Stimulated activated CD8-positive, alpha-beta memory T cell treated with anti-CD3 and anti-CD28 coated beads, Interleukin-2, amount 100 ng/mL, for 48 hours (primary cell): ENCODE results near the gene MATK.

Experiments
- DNase-seq, 2 donors: peaks; one replicate each; pipeline ENCODE4 v3.0.0-alpha.2; 2020; ENCODE audit warnings: low read depth in 2 of 2

The MATK gene

DNA sequence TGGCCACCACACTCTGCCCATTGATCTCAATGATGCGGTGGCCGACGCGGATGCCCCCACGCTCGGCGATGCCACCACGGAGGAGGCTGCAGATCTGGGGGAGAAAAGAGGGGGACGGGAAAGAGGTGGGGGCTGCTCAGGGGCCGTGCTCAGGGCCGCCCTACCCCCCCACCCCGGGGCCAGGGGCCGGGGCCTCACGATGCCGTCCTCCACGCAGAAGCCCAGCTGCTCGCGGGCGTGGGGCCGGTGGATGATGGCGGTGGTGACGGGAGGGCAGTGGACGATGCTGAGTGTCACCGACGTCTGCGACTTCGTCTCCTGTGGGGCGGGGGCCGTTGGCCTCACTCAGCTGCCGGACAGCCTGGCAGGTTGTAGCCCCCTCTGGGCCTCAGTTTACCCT lies 34.9 kb downstream of the MATK start:
- DNase-seq, result no peak

DNA sequence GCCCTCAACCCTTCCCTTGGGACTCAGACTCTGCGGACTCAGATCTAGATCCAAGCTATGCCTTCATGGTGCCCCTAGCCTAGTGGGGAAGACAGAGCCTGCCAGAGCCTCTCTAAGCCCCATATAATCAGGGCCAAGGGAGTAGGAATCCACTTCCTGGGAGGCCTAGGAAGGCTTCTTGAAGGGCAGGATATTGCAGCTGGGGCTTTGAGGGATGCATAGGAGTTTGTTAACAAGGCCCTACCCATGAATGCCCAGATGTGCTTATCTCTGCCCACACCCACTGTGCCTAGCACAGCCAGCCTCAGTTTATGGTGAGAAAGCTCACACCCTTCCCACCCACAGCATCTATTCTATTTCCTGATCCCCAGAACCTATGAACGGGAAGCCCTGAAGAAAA lies 36.0 kb downstream of the MATK start:
- no peak for DNase-seq

DNA sequence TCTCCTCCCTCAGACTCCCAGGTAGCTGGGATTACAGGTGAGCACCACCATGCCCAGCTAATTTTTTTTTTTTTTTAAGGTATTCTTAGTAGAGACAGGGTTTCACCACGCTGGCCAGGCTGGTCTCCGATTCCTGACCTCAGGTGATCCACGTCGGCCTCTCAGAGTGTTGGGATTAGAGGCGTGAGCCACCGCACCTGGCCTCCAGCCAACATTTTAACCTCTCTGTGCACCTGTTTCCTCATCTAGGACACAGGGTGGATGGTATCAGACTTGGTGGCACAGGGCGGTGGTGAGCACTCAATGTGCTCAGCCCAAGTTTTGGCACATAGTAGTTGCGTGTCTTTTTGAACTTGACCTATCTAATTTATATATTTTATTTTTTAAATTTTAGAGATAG lies 37.2 kb downstream of the MATK start:
- DNase-seq, result no peak

DNA sequence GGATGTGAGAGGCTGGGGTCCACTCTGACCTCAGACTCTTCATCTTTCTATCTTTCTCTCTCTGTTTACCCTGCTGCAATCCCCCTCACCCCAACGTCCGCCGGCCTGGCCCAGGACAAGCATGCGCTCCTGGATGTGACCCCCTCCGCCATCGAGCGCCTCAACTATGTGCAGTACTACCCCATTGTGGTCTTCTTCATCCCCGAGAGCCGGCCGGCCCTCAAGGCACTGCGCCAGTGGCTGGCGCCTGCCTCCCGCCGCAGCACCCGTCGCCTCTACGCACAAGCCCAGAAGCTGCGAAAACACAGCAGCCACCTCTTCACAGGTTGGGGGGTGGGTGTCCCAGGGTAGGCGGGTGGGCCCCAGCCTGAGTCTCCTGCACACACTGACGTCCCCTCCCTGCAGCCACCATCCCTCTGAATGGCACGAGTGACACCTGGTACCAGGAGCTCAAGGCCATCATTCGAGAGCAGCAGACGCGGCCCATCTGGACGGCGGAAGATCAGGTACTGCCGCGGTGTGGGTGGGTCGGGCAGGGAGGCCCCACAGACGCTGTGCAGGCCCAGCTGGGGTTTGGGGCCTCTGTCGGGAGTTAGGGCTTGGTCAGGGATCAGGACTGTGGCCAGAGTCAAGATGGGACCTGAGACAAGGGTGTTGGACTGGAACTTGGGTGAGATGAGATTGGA lies 39.7 kb downstream of the MATK start:
- DNase-seq, result no peak

DNA sequence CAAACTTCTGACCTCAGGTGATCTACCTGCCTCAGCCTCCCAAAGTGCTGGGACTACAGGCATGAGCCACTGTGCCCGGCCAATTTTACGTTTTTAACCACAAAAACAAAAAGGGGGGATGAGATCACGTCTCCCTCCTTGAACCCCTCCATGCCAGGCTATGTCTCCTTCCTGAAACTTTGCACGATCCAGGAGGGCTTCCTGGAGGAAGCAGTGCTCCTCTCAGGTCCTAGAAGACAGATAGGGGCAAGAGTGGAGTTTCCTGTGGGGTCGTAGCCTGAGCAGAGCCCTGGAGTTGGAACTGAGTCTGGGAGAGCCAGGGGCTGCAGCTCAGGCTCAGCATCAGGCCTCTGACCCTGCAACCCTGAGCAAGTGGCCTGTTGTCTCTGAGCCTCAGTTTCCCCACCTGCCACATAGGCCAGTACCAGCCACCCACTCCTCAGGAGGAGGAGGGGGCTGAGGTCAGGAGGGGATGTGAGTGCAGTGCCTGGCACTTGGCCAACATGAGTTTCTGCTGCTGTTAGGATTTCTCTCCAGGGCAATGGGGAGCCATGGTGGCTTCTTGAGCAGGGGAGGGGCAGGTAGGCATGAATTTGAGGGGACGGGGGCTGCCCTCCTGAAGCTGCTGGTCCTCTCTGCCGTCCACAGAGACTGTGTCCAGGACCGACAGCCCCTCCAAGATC lies 40.7 kb downstream of the MATK start:
- DNase-seq, result no peak

DNA sequence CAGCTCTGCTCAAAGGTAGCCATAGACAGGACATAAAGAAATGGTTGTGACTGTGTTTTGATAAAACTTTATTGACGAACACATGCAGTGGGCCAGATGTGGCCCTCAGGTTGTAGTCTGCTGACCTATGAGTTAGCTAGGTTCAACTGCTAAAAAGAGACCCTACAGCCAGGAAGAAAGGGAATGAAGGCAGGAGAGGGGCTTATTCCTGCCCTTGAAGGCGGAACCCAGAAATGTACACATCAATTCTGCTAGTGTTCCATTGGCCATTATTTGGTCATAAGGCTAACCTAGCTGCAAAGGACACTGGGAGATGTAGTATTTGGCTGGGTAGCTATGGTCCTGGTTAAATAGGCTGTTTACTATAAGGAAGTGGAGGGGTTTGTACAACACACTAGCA lies 42.7 kb downstream of the MATK start:
- no peak for DNase-seq

DNA sequence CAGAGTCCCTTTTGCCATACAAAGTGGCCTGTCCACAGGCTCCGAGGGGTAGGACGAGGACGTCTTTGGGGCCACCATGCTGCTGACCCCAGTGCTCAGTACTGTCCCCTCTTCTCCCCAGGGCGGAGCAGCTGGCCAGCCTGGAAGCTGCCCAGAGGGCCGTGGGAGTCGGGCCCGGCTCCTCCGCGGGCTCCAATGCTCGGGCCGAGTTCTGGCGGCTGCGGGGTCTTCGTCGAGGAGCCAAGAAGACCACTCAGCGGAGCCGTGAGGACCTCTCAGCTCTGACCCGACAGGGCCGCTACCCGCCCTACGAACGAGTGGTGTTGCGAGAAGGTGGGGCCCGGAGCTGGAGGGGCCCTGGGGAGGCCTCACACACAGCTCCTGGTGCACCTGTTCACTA lies 45.8 kb downstream of the MATK start:
- no peak for DNase-seq

DNA sequence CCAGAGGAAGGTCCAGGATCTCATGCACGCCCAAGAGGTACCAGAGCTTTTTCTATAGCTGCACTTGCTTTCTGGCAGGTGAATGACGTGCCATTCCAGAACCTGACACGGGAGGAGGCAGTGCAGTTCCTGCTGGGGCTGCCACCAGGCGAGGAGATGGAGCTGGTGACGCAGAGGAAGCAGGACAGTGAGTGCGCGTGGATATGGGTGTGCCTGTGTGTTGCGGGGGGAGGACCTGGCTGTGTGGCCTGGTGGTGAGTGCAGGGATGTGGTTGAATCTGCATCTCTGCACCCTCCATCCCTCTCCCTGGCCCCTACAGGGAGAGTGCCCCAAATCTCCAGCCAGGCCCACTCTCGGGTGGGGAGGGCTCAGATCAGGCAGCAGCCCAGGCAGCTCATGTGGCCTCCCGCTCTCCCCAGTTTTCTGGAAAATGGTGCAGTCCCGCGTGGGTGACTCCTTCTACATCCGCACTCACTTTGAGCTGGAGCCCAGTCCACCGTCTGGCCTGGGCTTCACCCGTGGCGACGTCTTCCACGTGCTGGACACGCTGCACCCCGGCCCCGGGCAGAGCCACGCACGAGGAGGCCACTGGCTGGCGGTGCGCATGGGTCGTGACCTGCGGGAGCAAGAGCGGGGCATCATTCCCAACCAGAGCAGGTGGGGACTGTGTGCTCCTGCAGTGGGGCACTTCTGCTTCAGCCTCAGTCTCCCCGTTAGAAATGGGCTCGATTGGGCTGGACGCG lies 47.5 kb downstream of the MATK start:
- DNase-seq, result no peak

DNA sequence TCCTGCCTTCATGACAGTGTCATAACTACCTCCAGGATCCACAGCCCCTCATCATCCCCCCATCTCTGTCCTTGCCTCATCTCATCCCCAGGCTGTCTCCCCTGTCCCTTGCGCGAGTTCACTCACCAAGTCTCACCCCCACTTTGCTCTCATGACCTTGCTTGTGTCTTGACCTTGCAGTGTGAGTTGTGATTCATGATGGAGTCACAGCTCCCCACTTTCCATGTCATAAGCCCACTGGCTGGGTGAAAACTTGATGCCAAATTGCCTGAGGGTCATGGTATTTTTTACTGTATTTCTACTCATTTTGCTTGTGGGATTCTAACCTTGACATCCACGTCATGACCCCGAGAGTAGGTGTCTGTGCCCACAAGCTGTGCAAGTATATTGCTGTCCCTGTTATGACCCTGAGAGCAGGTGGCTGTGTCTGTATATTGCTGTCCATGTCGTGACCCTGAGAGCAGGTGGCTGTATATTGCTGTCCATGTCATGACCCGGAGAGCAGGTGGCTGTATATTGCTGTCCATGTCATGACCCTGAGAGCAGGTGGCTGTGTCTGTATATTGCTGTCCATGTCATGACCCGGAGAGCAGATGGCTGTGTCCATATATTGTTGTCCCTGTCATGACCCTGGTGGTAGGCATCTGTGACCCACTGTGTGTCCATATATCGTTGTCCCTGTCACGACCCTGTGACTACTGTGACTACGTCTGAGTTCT lies 48.5 kb downstream of the MATK start:
- no peak for DNase-seq

DNA sequence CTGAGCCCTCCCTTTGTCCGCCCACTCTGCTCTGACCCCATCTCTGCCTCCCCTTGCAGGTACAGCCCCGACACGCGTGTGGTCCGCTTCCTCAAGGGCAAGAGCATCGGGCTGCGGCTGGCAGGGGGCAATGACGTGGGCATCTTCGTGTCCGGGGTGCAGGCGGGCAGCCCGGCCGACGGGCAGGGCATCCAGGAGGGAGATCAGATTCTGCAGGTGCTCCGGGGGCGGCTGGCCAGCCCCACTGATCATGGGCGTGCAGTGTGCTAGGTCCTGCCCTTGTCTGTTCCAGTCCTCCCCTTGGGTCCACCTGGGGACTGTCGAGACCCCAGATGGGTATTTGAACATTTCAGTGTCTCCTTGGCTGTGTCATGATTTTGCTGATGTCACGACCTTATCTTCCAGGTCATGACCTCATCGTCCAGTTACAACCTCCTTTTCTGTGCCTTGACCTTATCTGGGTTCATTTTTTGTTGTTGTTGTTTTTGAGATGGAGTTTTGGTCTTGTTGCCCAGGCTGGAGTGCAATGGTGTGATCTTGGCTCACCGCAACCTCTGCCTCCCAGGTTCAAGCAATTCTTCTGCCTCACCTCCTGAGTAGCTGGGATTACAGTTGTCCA lies 50.0 kb downstream of the MATK start:
- no peak for DNase-seq

DNA sequence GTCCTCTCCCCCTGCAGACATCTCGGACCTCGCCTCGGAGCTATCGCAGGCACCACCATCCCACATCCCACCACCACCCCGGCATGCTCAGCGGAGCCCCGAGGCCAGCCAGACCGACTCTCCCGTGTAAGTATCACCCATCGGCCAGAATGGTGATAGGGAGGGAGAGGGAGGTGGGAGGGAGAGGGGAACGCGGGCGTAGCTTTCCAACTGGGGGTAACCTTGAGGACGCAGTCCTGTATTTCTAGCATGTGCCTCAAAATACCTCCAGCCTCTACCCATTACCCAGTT lies 51.9 kb downstream of the MATK start:
- DNase-seq, result no peak

DNA sequence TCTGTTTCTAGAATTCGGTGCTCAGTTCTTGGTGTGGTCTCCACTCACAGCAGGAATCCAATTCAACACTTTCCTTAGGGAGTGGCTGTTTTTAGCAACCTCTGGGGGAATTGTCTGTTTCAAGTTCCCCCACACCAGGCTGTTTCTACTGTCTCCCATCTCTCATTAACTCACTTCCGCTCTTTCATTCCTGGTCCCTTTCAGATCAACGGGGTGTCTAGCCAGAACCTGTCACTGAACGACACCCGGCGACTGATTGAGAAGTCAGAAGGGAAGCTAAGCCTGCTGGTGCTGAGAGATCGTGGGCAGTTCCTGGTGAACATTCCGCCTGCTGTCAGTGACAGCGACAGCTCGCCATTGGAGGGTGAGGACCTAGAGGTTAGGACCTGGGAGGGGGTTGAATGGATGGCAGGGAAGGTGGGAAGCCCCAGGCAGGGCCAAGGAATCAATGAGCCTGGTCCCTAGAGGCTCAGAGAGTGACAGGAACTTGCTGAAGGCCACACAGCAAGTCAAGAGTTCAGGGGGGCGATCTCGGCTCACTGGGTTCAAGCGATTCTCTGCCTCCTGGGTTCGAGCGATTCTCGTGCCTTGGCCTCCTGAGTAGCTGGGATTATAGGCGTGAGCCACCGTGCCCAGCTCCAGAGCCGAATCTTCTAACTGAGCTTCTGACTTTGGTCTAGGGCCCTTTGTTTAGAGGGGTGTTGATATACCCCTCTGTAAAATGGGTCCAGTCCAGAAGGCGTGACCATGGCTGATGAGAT lies 52.5 kb downstream of the MATK start:
- no peak for DNase-seq

DNA sequence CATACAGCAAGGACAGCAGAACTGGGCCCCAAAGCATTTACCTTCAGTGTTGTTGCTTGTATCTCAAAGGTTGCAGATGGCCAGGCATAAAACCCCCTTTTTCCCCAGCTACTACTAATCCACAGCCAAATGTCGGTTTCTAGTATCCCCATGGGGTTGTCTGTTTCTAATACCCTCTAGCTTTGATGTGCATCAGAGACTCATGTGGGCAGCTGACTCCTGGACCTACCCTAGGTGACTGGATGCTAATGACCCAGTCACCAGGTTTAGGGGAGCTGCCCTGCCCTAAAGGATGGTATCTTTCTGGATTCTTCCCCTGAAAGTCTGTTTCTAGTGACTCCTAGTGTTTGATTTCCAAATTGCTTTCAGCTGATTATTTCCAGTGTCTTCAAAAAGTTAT lies 54.1 kb downstream of the MATK start:
- DNase-seq, result no peak

DNA sequence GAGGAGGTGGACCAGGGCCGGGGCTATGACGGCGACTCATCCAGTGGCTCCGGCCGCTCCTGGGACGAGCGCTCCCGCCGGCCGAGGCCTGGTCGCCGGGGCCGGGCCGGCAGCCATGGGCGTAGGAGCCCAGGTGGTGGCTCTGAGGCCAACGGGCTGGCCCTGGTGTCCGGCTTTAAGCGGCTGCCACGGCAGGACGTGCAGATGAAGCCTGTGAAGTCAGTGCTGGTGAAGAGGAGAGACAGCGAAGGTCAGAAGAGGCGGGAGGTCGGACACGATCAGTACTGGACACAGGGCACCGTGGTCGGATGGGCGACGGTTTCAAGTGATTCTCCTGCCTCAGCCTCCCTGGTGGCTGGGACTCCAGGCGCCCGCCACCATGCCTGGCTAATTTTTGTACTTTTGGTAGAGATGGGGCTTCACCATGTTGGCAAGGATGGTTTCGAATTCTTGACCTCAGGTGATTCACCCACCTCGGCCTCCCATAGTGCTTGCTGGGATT lies 55.7 kb downstream of the MATK start:
- no peak for DNase-seq
